GM19324 (cell line): ENCODE measurements around the gene URB2.
"Not testable (repeated sequence)": the region's sequence is repeated elsewhere in the genome, so short reads cannot be mapped to it uniquely, and the experiment has no call there.

Source experiments
- ATAC-seq: cut with Tn5 transposase; IDR thresholded peaks from one replicate; pipeline ENCODE4 v1.9.1; 2021; ENCODE audit warnings: mild to moderate bottlenecking, moderate library complexity; ENCODE audit not compliant: unreplicated experiment, low FRiP score

The URB2 gene

GRCh38 chr1:229613938-229614337 lies 12.1 kb upstream of the URB2 start:
- no peak for ATAC-seq

- ATAC-seq = no peak
Observed at GRCh38 chr1:229614701-229615100, 11.3 kb upstream of the URB2 start.

- no peak for ATAC-seq
Observed at GRCh38 chr1:229617351-229618100, 8.5 kb upstream of the URB2 start.

- ATAC-seq = no peak
Observed at GRCh38 chr1:229619002-229619401, 7.0 kb upstream of the URB2 start.

GRCh38 chr1:229619614-229620013 lies 6.4 kb upstream of the URB2 start:
- ATAC-seq = no peak

GRCh38 chr1:229620876-229621275 lies 5.2 kb upstream of the URB2 start:
- no peak for ATAC-seq

- ATAC-seq = no peak
Observed at GRCh38 chr1:229621663-229622062, 4.4 kb upstream of the URB2 start.

GRCh38 chr1:229622641-229623120 lies 3.4 kb upstream of the URB2 start:
- not testable (repeated sequence) for ATAC-seq

- ATAC-seq = no peak
Observed at GRCh38 chr1:229623225-229623624, 2.8 kb upstream of the URB2 start.

- ATAC-seq = no peak
Observed at GRCh38 chr1:229623838-229624237, 2.2 kb upstream of the URB2 start.

- no peak for ATAC-seq
Observed at GRCh38 chr1:229624521-229625070, 1.5 kb upstream of the URB2 start.

- ATAC-seq = peak; percentile 57
Observed at GRCh38 chr1:229625071-229625914, 754 bp upstream of the URB2 start.

GRCh38 chr1:229627003-229627402 lies 956 bp downstream of the URB2 start:
- ATAC-seq = no peak

- ATAC-seq = no peak
Observed at GRCh38 chr1:229629261-229629660, 3.2 kb downstream of the URB2 start.

GRCh38 chr1:229631148-229631547 lies 5.1 kb downstream of the URB2 start:
- ATAC-seq = no peak

- no peak for ATAC-seq
Observed at GRCh38 chr1:229631966-229632365, 5.9 kb downstream of the URB2 start.

GRCh38 chr1:229636042-229636441 lies 10.0 kb downstream of the URB2 start:
- no peak for ATAC-seq

- ATAC-seq = no peak
Observed at GRCh38 chr1:229637746-229638145, 11.7 kb downstream of the URB2 start.

- ATAC-seq = no peak
Observed at GRCh38 chr1:229640455-229640854, 14.4 kb downstream of the URB2 start.

GRCh38 chr1:229641306-229641705 lies 15.3 kb downstream of the URB2 start:
- no peak for ATAC-seq

- no peak for ATAC-seq
Observed at GRCh38 chr1:229642376-229642775, 16.3 kb downstream of the URB2 start.
